Omental fat pad (tissue), 4 donors: Measurements from ENCODE around the gene GKN1. TPM values are rescaled to one million over a fixed set of nuclear protein-coding genes. Genes with fewer than 3 reads are reported as not detected.

Source experiments
- ATAC-seq: fragments of 150-250 bp; one replicate; pipeline ENCODE4 v1.9.1; 2016; ENCODE audit warnings: mild to moderate bottlenecking, moderate library complexity; ENCODE audit not compliant: low FRiP score
- DNase-seq: peaks from one replicate; pipeline ENCODE4 v3.0.0-alpha.2; 2019; ENCODE audit warnings: low spot score
- total RNA-seq, 4 donors: library from RNA; depleted of rRNA; stranded (reverse); fragments of >200 nt; gene quantifications; one replicate each; pipeline ENCODE4 v1.1.0, GENCODE V29; 2016
- TF ChIP-seq, protein P1 (sequence below), 3 donors: fragments of 450-650 bp; IDR thresholded peaks; one replicate each; pipeline ENCODE4 v1.5.1; 2016 to 2017; ENCODE audit warnings: antibody characterized with exemption in 3 of 3, mild to moderate bottlenecking in 3 of 3, moderate library complexity in 2 of 3

The GKN1 gene
- total RNA-seq, 4 donors from 2014 or later = not detected

DNA sequence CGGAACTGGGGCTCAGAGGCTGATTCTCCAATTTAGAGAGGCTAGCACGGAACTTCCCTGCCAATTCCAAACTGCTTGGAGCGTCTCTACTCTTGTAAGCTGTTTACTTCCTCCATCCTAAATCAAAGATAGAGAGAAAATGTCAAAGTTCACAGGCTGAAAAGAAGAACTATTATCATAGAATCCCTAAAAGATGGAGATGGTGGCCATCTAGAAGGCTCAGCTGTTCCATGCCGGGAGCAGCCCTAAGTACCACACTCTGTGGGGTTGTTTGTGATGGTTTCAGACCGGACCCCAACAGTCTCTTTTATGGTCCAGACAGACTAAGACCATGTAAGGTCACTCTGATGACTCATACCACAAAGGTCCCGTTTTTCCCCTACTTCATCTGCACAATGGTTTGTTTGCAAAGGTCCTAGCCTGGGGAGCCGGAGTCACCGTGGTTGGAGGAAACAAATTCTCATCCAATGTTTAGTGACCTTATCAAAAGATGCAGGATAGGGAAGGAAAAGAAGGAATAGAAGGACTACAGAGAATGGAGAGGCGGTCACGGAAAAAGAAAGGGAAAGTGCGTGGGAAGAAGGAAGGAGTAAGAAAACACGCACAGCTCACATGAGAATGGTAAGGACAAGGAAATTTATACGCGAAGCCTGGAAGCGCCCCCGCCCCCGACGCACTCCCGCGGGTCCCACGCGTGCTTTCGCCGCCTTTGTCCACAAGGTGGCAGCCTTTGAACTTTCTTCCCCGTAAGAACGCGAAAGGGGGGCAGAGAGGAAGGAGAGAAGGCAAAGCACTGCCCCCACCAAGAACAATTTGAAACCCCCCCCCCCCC lies 38.1 kb downstream of the GKN1 start:
- DNase-seq = peak; percentile 55
- TF ChIP-seq, protein P1, sequence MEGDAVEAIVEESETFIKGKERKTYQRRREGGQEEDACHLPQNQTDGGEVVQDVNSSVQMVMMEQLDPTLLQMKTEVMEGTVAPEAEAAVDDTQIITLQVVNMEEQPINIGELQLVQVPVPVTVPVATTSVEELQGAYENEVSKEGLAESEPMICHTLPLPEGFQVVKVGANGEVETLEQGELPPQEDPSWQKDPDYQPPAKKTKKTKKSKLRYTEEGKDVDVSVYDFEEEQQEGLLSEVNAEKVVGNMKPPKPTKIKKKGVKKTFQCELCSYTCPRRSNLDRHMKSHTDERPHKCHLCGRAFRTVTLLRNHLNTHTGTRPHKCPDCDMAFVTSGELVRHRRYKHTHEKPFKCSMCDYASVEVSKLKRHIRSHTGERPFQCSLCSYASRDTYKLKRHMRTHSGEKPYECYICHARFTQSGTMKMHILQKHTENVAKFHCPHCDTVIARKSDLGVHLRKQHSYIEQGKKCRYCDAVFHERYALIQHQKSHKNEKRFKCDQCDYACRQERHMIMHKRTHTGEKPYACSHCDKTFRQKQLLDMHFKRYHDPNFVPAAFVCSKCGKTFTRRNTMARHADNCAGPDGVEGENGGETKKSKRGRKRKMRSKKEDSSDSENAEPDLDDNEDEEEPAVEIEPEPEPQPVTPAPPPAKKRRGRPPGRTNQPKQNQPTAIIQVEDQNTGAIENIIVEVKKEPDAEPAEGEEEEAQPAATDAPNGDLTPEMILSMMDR (IDR thresholded peaks at IDR 0.05) = peak in 2 of 3 donors; percentile 33 to 51
- ATAC-seq = peak; percentile 27

DNA sequence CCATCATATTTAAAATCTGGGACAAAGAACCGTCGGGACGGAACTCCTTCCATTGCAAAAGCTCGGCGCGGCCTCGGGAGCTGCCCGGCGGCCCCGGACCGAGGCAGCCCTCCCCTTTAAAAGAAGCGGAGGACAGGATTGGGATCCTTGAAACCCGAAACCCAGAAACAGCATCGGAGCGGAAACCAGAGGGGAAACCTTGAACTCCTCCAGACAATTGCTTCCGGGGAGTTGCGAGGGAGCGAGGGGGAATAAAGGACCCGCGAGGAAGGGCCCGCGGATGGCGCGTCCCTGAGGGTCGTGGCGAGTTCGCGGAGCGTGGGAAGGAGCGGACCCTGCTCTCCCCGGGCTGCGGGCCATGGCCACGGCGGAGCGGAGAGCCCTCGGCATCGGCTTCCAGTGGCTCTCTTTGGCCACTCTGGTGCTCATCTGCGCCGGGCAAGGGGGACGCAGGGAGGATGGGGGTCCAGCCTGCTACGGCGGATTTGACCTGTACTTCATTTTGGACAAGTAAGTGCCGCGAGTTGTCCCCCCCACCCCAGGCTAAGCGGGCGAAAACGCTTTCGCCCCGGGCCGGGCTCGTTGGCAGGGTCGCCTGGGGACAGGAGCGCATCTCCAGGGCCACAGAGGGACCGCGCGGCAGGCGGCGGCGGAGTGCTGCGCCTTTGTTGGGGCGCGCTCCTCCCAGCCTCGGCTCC lies 38.9 kb downstream of the GKN1 start, which contains the start of gene ANTXR1:
TSS of gene ANTXR1 (plus strand) at position 38 of the 698 bp plus-strand sequence. CDS start at position 359, 321 bp downstream.
- ATAC-seq (peak; percentile 24), DNase-seq (no peak)
- TF ChIP-seq, protein P1 (IDR thresholded peaks at IDR 0.05) = no peak

DNA sequence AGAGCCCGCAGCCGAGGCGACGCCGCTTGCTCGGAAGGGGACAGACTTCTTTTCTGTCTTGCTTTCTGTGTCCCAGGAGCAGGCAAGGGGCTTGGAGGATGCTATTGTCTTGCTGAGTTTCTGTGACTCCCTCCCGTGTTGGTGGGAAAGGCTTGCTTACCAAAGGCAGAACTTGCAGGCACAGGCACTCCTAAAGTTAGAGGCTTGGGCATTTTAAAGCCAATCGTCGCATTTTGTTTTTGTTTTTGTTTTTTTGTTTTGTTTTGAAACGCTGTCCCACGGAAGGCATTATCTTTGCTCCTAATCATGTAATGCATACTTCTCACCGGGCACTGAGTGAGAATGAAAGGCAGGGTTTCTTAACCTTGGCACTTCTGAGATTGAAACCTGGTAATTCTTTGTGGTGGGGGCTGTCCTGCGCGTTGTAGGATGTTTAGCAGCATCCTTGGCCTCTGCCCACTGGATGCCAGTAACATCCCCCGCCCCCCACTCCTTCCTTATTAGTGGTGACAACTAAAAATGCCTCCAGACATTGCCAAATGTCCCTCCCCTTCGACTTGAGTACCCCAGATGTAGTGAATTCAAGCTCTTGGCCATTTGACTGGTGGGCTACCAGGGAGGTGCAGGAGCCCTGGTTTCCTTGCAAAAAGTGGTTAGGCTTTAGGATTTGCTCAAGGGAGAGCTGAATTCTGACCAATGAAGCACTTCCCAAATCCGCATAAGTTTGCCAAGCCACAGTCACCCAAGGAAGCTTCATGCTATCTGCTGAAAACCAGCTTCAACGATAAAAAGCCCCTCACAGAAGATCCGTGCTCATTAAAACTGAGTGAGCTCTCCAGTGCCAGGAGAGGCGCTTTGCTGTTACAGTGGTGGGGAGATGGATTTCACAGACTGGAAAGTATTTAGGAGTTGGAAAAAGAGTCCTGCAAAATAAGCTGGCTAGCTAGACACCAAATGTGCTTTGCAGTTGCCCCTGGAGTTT lies 39.7 kb downstream of the GKN1 start:
- TF ChIP-seq, protein P1 (IDR thresholded peaks at IDR 0.05) = no peak
- peak; percentile 29 for ATAC-seq
- no peak for DNase-seq

DNA sequence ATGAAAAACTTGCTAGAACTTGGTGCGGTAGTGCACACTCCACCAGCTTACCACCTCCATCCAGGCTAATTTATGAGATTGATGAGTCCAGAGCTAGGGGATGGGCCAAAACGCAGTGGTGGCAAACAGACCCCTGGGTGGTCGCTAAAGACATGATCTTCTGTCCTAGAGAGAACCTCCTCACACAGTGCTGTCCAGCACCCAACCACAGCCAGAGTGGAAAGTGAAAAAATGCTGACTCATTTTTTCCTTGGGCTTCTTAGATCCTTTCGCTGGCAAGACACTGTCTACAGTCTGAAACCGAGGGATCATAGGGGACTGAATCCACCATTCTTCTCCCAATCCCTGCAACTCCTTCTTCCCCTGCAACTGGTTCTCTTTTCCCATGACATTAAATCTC lies 42.6 kb downstream of the GKN1 start:
- ATAC-seq (peak; percentile 38), DNase-seq (no peak)
- TF ChIP-seq, protein P1 (IDR thresholded peaks at IDR 0.05) = no peak

DNA sequence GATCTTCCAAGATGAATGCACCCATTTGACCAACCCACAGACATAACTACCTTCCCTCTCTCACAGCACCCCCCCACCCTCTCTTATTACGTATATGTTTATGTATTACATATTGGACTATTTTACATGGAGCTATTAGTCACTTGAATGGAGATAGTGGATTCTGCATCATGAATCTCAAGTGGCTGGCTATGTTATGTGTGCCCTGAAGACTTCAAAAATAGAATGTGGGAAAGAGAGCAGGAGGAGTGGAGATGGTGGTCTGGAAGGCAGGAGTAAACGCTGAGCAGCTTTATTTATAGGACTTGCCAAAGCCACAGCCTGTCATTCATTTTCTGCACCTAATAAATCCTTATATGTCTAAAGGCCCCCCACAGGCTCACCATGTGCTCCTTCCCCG lies 43.4 kb downstream of the GKN1 start:
- ATAC-seq (no peak), DNase-seq (no peak)
- TF ChIP-seq, protein P1 (IDR thresholded peaks at IDR 0.05) = no peak

DNA sequence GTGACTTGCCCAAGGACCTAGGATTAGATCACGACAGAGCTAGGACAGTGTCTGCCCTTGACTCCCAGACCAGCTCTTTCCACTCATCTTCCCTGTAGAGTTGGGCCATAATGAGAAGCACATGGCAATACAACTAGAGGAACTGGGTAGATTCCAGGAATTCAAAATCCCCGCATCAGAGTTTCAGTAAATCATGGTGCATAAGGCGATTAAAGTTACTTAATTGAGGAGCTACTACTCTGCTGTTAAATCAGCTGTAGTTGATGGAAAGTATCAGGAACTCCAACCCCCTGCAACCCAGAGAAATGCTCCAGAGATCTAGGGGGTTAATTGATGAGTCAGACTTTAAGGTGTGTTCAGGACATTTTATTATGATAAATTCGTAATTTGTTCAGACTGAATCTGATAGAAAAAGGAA lies 44.3 kb downstream of the GKN1 start:
- TF ChIP-seq, protein P1 (IDR thresholded peaks at IDR 0.05) = no peak
- DNase-seq (no peak), ATAC-seq (no peak)
